CD8-positive, alpha-beta memory T cell (primary cell): ENCODE measurements around the gene HRH4. TPM values are rescaled to one million over a fixed set of nuclear protein-coding genes. Genes with fewer than 3 reads are reported as not detected.

Experiments used
- CTCF ChIA-PET: fragments of 350-600 bp; sonication (Branson Sonifier 250); formaldehyde crosslinking; loops from one replicate; lab custom pipeline; 2021; ENCODE audit warnings: antibody characterized with exemption; lab: Charles Lee
- POLR2A ChIA-PET: fragments of 350-600 bp; sonication (Branson Sonifier 250); formaldehyde crosslinking; loops from one replicate; lab custom pipeline; 2021; ENCODE audit warnings: antibody characterized with exemption; lab: Charles Lee
- DNase-seq, 5 donors: peaks; one replicate each; pipeline versions ENCODE4 v3.0.0 to v3.0.0-alpha.2; 2020 to 2022; ENCODE audit warnings: mixed read lengths in 1 of 5
- H3K27ac ChIP-seq: one replicate; pipeline ENCODE4 v1.7.0; 2013; ENCODE audit warnings: low read depth, mild to moderate bottlenecking, low read length, moderate library complexity
- H3K27me3 ChIP-seq: 2 replicates; pipeline ENCODE4 v1.7.0; 2013; ENCODE audit warnings: low read length, mild to moderate bottlenecking; ENCODE audit not compliant: insufficient read depth, poor library complexity, severe bottlenecking
- H3K36me3 ChIP-seq: 2 replicates; pipeline ENCODE4 v1.7.0; 2013; ENCODE audit warnings: mild to moderate bottlenecking, low read length, moderate library complexity; ENCODE audit not compliant: insufficient read depth
- H3K4me1 ChIP-seq: 2 replicates; pipeline ENCODE4 v1.7.0; 2013; ENCODE audit warnings: mild to moderate bottlenecking, low read length, moderate library complexity; ENCODE audit not compliant: insufficient read depth
- H3K4me3 ChIP-seq: 2 replicates; pipeline ENCODE4 v1.7.0; 2013; ENCODE audit warnings: mild to moderate bottlenecking, low read length
- H3K9me3 ChIP-seq: 2 replicates; pipeline ENCODE4 v1.7.0; 2013; ENCODE audit warnings: mild to moderate bottlenecking, low read length
- H3K27ac Mint-ChIP-seq, 8 donors: one replicate each; pipeline ENCODE4 v1.8.0; 2020 to 2021; ENCODE audit warnings: mixed read lengths in 8 of 8, mild to moderate bottlenecking in 6 of 8, inconsistent platforms in 3 of 8, moderate library complexity in 3 of 8
- H3K27me3 Mint-ChIP-seq, 2 donors: one replicate each; pipeline ENCODE4 v1.8.0; 2020 to 2021; ENCODE audit warnings: mixed read lengths in 2 of 2, mild to moderate bottlenecking in 1 of 2, moderate library complexity in 1 of 2
- H3K36me3 Mint-ChIP-seq, 3 donors: one replicate each; pipeline ENCODE4 v1.8.0; 2020 to 2021; ENCODE audit warnings: mixed read lengths in 3 of 3, inconsistent platforms in 1 of 3, mild to moderate bottlenecking in 1 of 3
- H3K4me1 Mint-ChIP-seq, 3 donors: one replicate each; pipeline ENCODE4 v1.8.0; 2020 to 2021; ENCODE audit warnings: mixed read lengths in 3 of 3, inconsistent platforms in 1 of 3, mild to moderate bottlenecking in 1 of 3
- H3K4me3 Mint-ChIP-seq, 7 donors: one replicate each; pipeline ENCODE4 v1.8.0; 2020 to 2021; ENCODE audit warnings: mixed read lengths in 7 of 7, mild to moderate bottlenecking in 6 of 7, moderate library complexity in 4 of 7, inconsistent platforms in 2 of 7
- H3K9me3 Mint-ChIP-seq, 5 donors: one replicate each; pipeline ENCODE4 v1.8.0; 2020 to 2022; ENCODE audit warnings: mixed read lengths in 5 of 5, mild to moderate bottlenecking in 3 of 5, moderate library complexity in 2 of 5, inconsistent platforms in 1 of 5
- polyA plus RNA-seq: library from polyadenylated mRNA; unstranded; fragments of 300-500 nt; fragmentation: Illumina TruSeq; gene quantifications from one replicate; pipeline ENCODE4 v1.2.3, GENCODE V29; 2021
- total RNA-seq, 2 experiments: library from RNA; stranded (reverse); gene quantifications; one replicate each; pipeline ENCODE4 v1.2.3, GENCODE V29; 2021

Gene HRH4
- total and polyA plus RNA-seq, 3 experiments from 2014 or later = not detected

GRCh38 chr18:24482821-24483220, 22.4 kb downstream of the HRH4 start:
- peaks cover 0 to 4% (median 3%) of the 10 kb centered on the region in 3 donors for H3K36me3 Mint-ChIP-seq
- no peak overlapping the region for H3K27ac Mint-ChIP-seq
- Histone ChIP-seq H3K4me1 (no peaks in the 10 kb centered on the region), H3K36me3 (no peaks in the 10 kb centered on the region), H3K27me3 (no peaks in the 10 kb centered on the region), H3K4me3 (no peak overlapping the region), H3K27ac (no peak overlapping the region), H3K9me3 (no peaks in the 10 kb centered on the region)
- H3K27me3 Mint-ChIP-seq = peaks cover 4 to 9% of the 10 kb centered on the region in 2 donors
- H3K4me1 Mint-ChIP-seq = peaks cover 3 to 4% (median 4%) of the 10 kb centered on the region in 3 donors
- DNase-seq = no peak
- ChIA-PET CTCF (interaction anchor here (0.6 to 8.6 kb wide), 2 partner anchors 243 to 1632 kb away, joined by 3 to 69 read pairs; no protein-coding TSS in a partner anchor), POLR2A (no interaction called here)
- no peak overlapping the region for H3K4me3 Mint-ChIP-seq
- peaks cover 0 to 1% (median 0%) of the 10 kb centered on the region in 5 donors for H3K9me3 Mint-ChIP-seq

- H3K4me1 ChIP-seq = no peaks in the 10 kb centered on the region
- H3K9me3 Mint-ChIP-seq = no peaks in the 10 kb centered on the region
- peaks cover 4 to 5% of the 10 kb centered on the region in 2 donors for H3K27me3 Mint-ChIP-seq
- no peaks in the 10 kb centered on the region for H3K36me3 Mint-ChIP-seq
- H3K4me3 ChIP-seq = no peak overlapping the region
- no peaks in the 10 kb centered on the region for H3K9me3 ChIP-seq
- no peaks in the 10 kb centered on the region for H3K27me3 ChIP-seq
- H3K36me3 ChIP-seq = no peaks in the 10 kb centered on the region
- H3K4me3 Mint-ChIP-seq = no peak overlapping the region
- H3K27ac Mint-ChIP-seq = no peak overlapping the region
- CTCF ChIA-PET = interaction anchor here (0.7 to 8.6 kb wide), 2 partner anchors 126 to 240 kb away, joined by 3 to 69 read pairs; no protein-coding TSS in a partner anchor
- POLR2A ChIA-PET = no interaction called here
- peaks cover 12 to 18% (median 15%) of the 10 kb centered on the region in 3 donors for H3K4me1 Mint-ChIP-seq
- no peak overlapping the region for H3K27ac ChIP-seq
- no peak for DNase-seq
These were observed 25.2 kb downstream of the HRH4 start for GRCh38 chr18:24485681-24486080.

DNA sequence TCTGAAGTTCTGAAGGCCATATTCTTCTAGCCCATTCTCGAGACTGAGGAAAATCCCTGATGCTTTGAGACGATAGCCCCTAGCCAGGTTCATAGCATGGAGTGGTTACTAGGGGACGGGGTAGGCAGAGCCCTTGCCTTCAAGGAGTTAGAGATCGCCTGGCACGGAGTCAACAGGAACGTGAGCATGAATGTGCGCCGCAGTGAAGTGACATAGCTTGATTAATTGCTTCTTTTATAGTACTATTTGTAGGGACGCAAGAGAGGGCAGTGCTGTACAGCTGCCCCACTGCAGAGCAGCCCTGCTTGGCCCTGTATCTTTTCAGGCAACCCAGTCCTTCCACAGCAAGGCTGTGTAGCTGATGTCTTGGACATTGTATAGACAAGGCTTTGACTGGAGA, 26.2 kb downstream of the HRH4 start:
- H3K9me3 Mint-ChIP-seq = no peaks in the 10 kb centered on the region
- DNase-seq = no peak
- POLR2A ChIA-PET = no interaction called here

GRCh38 chr18:24488824-24489493, 28.5 kb downstream of the HRH4 start:
- Histone ChIP-seq H3K9me3 (no peaks in the 10 kb centered on the region), H3K4me3 (no peak overlapping the region), H3K27me3 (no peaks in the 10 kb centered on the region), H3K27ac (no peak overlapping the region), H3K4me1 (peaks cover 9% of the 10 kb centered on the region), H3K36me3 (no peaks in the 10 kb centered on the region)
- no peak overlapping the region for H3K27ac Mint-ChIP-seq
- peaks cover 32 to 40% (median 37%) of the 10 kb centered on the region in 3 donors for H3K4me1 Mint-ChIP-seq
- peaks cover 1 to 4% of the 10 kb centered on the region in 2 donors for H3K27me3 Mint-ChIP-seq
- CTCF ChIA-PET = interaction anchor here (0.6 to 8.6 kb wide), 18 partner anchors 8 to 1948 kb away, joined by 3 to 69 read pairs (median 4); partner anchors contain the start of gene CABYR
- no peaks in the 10 kb centered on the region for H3K36me3 Mint-ChIP-seq
- POLR2A ChIA-PET = no interaction called here
- DNase-seq = peak in 2 of 5 donors; percentile 12 to 25
- H3K4me3 Mint-ChIP-seq = no peak overlapping the region
- peaks cover 0 to 2% (median 0%) of the 10 kb centered on the region in 5 donors for H3K9me3 Mint-ChIP-seq

More for the DNA sequence above, 26.2 kb downstream of the HRH4 start:
- H3K27ac Mint-ChIP-seq = peak overlapping the region in 1 of 8 donors; percentile 40
- Histone ChIP-seq H3K9me3 (no peaks in the 10 kb centered on the region), H3K4me1 (no peaks in the 10 kb centered on the region), H3K36me3 (no peaks in the 10 kb centered on the region), H3K27ac (no peak overlapping the region), H3K27me3 (no peaks in the 10 kb centered on the region), H3K4me3 (no peak overlapping the region)
- H3K4me3 Mint-ChIP-seq = no peak overlapping the region
- no peaks in the 10 kb centered on the region for H3K36me3 Mint-ChIP-seq
- CTCF ChIA-PET = interaction anchor here (1.4 to 8.6 kb wide), 3 partner anchors 12 to 239 kb away, joined by 4 to 69 read pairs (median 5); no protein-coding TSS in a partner anchor
- H3K4me1 Mint-ChIP-seq = peaks cover 14 to 20% (median 17%) of the 10 kb centered on the region in 3 donors
- H3K27me3 Mint-ChIP-seq = peaks cover 2 to 4% of the 10 kb centered on the region in 2 donors

GRCh38 chr18:24490539-24490938, 30.1 kb downstream of the HRH4 start:
- POLR2A ChIA-PET = no interaction called here
- CTCF ChIA-PET = interaction anchor here (1.7 to 8.6 kb wide), 3 partner anchors 14 to 235 kb away, joined by 4 to 69 read pairs (median 32); no protein-coding TSS in a partner anchor
- H3K27ac Mint-ChIP-seq = no peak overlapping the region
- H3K27ac ChIP-seq = no peak overlapping the region
- H3K36me3 ChIP-seq = no peaks in the 10 kb centered on the region
- peaks cover 42 to 53% (median 50%) of the 10 kb centered on the region in 3 donors for H3K4me1 Mint-ChIP-seq
- H3K27me3 Mint-ChIP-seq = peaks cover 1 to 4% of the 10 kb centered on the region in 2 donors
- peaks cover 0 to 3% (median 0%) of the 10 kb centered on the region in 3 donors for H3K36me3 Mint-ChIP-seq
- H3K9me3 Mint-ChIP-seq = peaks cover 0 to 2% (median 0%) of the 10 kb centered on the region in 5 donors
- H3K9me3 ChIP-seq = no peaks in the 10 kb centered on the region
- H3K4me1 ChIP-seq = peaks cover 9% of the 10 kb centered on the region
- H3K4me3 Mint-ChIP-seq = peak overlapping the region in 1 of 7 donors; percentile 15
- H3K27me3 ChIP-seq = no peaks in the 10 kb centered on the region
- H3K4me3 ChIP-seq = no peak overlapping the region
- no peak for DNase-seq

DNA sequence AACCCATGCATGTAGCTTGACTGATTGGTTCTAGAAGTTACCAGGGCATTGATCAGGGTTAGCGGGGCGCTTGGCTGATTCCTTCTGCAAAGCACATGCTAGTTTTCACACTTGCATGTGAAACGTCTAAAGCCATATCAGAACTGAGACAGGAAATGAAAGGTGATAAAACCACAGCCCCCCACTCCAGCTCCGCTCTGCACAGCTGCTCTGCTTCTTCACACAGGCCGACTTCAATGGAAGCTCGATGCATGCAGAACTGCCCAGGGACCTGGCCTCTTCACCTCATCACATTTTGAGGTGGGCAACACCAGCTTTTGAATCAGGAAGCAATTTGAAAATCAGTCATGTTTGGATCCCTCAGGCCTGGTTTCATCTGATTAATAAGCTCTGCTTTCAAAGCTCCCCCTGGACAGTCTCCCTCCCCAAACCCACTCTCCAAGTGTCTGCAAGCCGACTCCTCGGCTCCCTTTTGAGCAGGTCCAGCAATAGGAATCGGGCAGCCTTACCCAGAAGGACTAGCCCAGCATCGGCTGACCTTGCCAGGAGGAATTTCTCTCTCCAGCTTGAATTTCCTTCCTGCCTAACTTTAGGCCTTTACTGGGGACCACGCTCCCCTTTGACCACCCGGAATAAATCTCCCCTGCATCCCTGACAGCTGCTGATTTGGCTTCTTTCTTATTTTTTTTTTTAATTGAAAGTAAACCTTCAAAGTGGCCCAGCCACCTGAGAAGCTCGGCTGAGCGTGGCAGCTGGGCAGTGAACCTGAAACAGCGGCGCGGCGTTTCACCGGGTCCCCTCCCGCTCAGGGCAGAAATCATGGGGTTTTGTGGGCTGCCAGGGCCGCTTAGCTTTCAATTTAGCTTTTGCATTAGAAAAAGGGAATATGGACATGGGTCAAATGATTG, 31.7 kb downstream of the HRH4 start:
- ChIA-PET POLR2A (interaction anchor here (0.6 kb wide), 1 partner anchor 101 kb away, joined by 3 read pairs; no protein-coding TSS in a partner anchor), CTCF (interaction anchor here (0.9 to 1.5 kb wide), 6 partner anchors 9 to 241 kb away, joined by 3 to 5 read pairs (median 4); no protein-coding TSS in a partner anchor)
- Mint-ChIP-seq H3K27me3 (peaks cover 1 to 4% of the 10 kb centered on the region in 2 donors), H3K9me3 (peaks cover 0 to 2% (median 0%) of the 10 kb centered on the region in 5 donors), H3K4me1 (peaks cover 42 to 53% (median 50%) of the 10 kb centered on the region in 3 donors), H3K27ac (peak overlapping the region in 6 of 8 donors; percentile 0 to 80 (median 60)), H3K4me3 (peak overlapping the region in 6 of 7 donors; percentile 40 to 76 (median 62)), H3K36me3 (peaks cover 0 to 3% (median 0%) of the 10 kb centered on the region in 3 donors)
- no peaks in the 10 kb centered on the region for H3K36me3 ChIP-seq
- peak in 4 of 5 donors; percentile 3 to 66 (median 35) for DNase-seq
- H3K9me3 ChIP-seq = no peaks in the 10 kb centered on the region
- peaks cover 9% of the 10 kb centered on the region for H3K4me1 ChIP-seq
- H3K27me3 ChIP-seq = no peaks in the 10 kb centered on the region
- H3K4me3 ChIP-seq = no peak overlapping the region
- H3K27ac ChIP-seq = no peak overlapping the region

GRCh38 chr18:24494586-24494985, 34.1 kb downstream of the HRH4 start:
- Histone ChIP-seq H3K4me3 (no peak overlapping the region), H3K27ac (no peak overlapping the region), H3K36me3 (no peaks in the 10 kb centered on the region), H3K9me3 (no peaks in the 10 kb centered on the region), H3K4me1 (peaks cover 9% of the 10 kb centered on the region), H3K27me3 (no peaks in the 10 kb centered on the region)
- peaks cover 0 to 2% (median 0%) of the 10 kb centered on the region in 5 donors for H3K9me3 Mint-ChIP-seq
- H3K4me3 Mint-ChIP-seq = peak overlapping the region in 1 of 7 donors; percentile 10
- POLR2A ChIA-PET = no interaction called here
- DNase-seq = peak in 1 of 5 donors; percentile 14
- peaks cover 0 to 4% of the 10 kb centered on the region in 2 donors for H3K27me3 Mint-ChIP-seq
- H3K36me3 Mint-ChIP-seq = peaks cover 0 to 3% (median 0%) of the 10 kb centered on the region in 3 donors
- CTCF ChIA-PET = interaction anchor here (1.3 to 1.7 kb wide), 2 partner anchors 20 to 135 kb away, joined by 3 to 4 read pairs; no protein-coding TSS in a partner anchor
- peak overlapping the region in 1 of 8 donors; percentile 25 for H3K27ac Mint-ChIP-seq
- peaks cover 34 to 40% (median 35%) of the 10 kb centered on the region in 3 donors for H3K4me1 Mint-ChIP-seq
